GM21619 (cell line): Measurements from ENCODE around the gene AHSG.
A peak's percentile ranks its signal among the peaks of the same experiment; 100 is the strongest.

Experiments
- ATAC-seq: cut with Tn5 transposase; IDR thresholded peaks from one replicate; pipeline ENCODE4 v1.9.1; 2021; ENCODE audit not compliant: unreplicated experiment

AHSG gene

DNA sequence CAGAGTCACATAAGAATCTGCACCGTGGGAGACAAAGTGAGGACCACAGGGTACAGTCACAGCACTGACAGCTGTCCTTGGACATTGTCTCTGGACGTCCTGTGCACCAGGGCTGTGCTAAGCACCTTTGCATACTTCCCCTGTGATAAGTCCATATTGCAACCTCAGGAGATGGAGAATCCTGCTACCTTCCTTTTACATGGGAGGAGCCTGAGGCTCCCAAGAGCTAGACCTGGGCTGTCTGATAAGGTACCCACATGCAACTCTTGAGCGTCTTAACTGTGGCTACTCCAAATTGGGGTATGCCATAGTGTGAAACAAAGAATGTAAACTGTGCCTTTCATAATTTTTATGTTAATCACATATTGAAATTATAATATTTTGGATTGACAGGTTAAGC is 24.8 kb downstream of the AHSG start:
- ATAC-seq, result no peak

DNA sequence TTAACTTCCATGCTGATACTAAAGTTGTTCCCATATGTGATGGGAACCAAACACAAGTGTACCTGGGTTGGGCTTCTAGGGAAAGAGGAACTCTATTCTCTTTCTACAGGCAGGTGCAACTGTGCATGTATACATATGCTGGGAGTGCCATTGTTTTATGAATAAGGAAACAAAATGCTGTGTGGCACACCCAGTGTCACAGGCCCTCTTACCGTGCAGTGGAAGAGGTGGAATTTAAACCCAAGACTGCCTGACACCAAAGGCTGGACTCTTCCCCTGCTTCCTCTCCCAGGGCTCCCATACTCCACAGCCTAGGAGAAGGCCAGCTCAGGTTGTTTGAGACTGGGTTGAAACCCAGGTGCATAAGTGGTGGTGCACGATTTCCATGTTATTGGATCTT is 25.4 kb downstream of the AHSG start:
- no peak for ATAC-seq

DNA sequence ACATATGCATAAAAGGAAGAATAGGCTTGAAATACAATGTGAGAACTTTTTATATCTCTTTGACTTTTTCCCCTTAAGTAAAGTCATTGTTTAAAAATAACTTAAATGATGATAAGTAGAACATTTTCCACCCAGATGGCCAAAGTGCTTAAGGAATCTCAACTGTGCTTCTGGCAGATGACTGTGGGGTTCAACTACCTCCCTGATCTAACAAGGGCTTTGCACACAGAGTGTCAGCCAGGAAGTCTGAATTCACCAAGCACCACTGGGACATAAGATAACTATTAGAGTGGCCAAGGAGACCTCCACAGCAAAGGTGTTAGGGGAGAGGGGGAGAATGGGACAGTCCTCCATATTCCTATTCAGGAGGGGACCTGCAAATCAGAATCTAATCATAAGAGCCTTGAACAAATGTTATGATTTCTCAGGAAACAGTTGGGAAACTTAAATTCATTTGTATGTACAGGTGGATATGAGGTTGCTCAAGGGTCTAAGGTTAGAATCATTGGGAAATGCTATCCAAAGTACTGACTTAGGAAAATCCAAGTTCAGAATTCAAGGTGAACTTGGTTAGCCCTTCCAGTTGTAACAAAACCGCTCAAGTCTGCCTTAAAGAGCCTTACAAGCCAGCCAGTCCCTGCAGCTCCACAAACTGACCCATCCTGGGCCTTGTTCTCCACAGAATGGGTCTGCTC is 27.1 kb downstream of the AHSG start, which contains the start of gene FETUB:
FETUB (plus strand) TSS at position 622 of the 695 bp plus-strand sequence; CDS start at position 684, 62 bp downstream.
- ATAC-seq, result no peak

DNA sequence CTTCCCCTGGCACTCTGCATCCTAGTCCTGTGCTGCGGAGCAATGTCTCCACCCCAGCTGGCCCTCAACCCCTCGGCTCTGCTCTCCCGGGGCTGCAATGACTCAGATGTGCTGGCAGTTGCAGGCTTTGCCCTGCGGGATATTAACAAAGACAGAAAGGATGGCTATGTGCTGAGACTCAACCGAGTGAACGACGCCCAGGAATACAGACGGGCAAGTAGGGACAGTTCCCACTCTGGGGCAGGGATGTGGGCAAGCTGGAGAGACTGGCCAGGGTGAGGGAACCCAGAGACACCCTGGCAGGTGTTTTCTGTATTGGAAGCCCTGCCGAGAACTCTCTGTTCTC is 27.6 kb downstream of the AHSG start:
- no peak for ATAC-seq

DNA sequence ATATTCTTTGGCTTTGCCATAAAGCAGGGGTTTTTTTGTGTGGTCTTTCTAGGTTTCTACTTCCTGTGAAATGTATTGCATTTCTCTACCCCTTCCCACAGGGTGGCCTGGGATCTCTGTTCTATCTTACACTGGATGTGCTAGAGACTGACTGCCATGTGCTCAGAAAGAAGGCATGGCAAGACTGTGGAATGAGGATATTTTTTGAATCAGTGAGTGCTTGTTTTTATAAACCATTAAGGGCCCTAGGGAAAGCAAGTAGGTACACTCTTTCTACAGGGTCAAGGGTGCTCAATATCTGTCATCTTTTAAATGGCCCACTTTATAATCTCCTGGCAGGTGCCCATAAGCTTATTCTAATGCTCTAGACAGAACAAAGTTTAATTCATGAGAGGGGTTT is 28.1 kb downstream of the AHSG start:
- ATAC-seq, result no peak

DNA sequence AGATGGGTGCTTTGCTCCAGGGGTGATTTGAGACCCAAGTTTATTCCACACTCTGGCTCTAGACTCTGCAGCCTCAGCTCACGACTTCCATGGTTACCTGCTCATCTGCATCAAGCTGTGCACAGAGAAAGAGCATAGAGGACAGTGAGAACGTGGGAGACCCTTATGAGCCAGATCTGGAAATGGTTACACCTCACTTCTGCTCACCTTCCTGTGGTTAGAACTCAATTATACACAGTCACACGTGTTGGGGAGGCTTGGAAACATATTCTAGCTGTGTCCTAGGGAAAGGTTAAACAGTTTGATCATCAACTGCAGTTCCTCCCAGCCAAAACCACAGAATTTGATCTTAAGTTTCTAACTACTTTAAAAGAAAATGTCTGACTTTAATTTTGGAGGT is 29.2 kb downstream of the AHSG start:
- ATAC-seq, result no peak

DNA sequence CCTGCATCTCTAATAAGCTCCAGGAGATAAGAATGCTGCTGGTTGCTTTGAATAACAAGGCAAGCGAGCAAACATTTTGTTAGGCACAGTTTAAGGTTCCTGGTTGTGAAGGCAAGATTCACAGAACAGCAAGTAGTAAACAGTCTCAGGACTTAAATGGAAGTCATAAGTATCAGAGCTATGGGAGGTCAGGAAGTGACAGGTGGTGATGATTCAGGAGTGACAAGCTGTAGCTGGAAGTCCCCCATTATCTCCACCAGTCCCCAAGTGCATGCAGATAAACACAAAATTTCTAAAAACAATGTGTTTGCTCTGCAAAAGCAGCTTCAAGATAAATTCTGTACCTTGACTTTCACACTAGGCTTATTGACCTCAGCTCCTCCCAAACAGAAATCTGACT is 30.6 kb downstream of the AHSG start:
- no peak for ATAC-seq

DNA sequence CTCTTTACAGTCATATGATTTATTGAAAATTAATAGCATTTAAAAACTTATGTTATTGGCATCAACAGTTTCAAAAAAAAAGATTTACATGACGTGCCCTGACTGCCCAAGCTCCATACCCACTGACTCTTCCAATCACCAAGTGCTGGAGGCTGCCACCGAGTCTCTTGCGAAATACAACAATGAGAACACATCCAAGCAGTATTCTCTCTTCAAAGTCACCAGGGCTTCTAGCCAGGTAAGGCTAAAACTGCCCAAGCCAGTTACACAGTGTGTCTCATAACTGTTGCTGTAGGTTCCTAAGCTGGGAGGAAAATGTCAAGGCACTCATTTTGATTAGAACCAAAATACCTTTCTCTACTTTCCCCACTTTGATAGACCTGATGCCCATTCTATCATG is 31.8 kb downstream of the AHSG start:
- ATAC-seq, result no peak

DNA sequence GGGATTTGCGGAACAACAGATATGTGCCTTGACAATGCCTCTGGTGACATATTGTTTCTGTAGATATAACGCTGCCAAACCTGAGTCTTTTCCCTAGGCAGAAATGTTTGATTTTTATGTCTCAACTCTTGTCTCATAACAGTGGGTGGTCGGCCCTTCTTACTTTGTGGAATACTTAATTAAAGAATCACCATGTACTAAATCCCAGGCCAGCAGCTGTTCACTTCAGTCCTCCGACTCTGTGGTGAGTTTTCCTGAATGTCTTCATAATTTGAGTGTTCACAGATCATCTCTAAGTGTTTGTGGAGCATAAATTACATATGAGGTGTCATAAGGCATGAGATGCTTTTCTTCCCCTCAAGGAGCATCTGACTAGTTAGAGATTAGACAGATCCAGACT is 33.2 kb downstream of the AHSG start:
- ATAC-seq, result no peak

DNA sequence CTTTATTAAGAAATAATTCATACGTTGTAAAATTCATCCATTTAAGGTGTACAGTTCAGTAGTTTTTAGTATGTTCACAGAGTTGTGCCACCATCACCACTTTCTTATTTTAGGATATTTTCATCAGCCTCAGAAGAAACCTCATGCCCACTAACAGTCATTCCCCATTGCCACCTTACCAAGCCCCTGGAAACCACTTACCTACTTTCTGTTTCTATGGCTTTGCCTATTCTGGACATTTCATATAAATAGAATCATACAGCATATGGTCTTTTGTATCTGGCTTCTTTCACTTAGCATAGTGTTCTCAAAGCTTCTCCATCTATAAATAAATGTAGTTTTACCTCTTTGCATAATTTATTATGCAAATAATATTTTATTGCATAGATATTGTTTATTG is 34.0 kb downstream of the AHSG start:
- no peak for ATAC-seq

DNA sequence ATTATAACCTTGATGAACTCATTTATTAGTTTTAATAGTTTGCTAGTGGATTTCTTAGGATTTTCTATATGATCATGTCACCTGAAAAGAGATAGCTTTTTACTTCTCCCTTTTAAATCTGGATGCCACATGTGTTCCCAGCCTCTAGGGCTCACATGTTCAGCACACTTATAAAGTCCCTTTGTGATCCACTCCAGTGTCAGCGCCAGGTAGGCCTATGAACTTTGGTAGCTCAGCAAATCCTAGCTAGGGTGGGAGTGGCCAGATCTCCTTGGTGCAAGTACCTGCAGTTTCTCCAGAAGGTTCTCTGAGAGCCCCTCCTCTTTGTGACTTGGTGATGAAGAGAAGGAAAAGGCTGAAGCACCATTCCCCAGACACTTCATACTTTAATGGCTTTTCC is 36.0 kb downstream of the AHSG start:
- no peak for ATAC-seq

DNA sequence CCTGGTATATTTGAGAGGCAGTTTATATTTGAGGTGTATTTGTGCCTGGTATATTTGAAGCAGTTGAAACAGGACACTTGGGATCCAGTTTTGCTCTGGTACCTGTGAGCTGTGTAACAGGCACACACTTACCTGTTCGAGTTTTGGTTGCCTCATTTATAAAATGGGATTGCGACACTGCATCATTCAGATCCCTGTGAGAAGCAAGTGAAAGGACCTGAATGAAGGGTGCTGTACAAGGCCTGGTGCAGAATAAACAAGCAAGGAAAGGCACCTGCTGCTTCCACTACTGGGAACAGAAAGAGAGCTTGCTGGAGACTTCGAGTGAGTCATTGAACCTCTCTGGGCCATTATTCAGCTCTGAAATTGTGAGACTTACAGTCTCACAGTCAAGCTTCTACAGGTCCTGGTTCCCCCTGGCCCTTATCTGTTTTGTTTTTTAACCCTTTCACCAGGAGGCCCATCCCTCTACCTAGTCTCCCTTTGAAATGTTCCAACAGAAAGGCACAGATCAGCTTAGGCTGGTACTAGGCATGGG is 38.9 kb downstream of the AHSG start:
- no peak for ATAC-seq

DNA sequence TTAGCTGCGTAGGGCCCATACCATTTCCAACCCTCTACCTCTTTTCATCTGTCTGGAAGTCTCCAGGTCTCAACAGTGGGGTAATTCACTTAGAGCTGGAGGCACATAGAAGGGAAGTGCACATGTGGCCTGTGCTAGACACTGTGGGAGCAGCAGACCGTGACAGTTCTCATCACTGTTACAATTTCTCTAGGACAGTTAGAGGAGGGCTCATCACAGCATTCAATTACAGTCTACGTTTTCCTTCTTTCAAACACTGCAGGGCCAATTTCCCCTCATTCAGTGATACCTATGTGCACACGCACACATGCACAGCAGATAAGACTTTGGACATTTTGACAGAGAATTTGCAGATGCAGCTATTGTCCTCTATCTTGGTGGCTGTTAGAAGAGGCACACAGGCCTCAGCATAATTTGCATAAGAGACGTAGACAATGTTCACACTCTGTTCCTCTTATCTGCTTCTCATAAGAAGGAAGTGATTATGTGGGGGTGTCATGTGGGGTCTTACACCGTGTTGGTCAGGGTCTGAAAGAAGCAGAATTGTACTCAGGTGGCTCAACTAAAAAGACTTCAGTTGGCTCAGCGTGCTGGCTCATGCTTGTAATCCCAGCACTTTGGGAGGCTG is 40.3 kb downstream of the AHSG start:
- ATAC-seq, result peak; percentile 93

DNA sequence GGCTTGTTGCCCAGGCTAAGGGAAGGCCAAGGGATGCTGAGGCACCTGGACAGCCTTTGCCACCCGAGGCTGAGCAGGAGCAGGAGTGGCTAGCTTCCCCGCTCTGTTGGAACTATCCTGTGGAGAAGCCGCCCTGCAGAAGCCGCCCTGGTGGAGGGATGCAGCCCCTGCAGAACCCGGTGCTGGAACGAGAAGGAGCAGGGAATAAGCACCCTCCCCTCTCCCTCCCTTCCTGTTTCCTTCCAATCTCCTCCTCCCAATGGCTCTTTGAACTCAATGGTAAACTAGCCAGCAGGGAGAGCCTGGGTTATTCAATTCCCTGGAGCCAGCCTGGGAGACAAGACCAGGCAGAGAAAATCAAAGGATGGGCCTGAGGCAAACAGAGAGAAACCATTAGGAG is 41.1 kb downstream of the AHSG start:
- ATAC-seq, result no peak

DNA sequence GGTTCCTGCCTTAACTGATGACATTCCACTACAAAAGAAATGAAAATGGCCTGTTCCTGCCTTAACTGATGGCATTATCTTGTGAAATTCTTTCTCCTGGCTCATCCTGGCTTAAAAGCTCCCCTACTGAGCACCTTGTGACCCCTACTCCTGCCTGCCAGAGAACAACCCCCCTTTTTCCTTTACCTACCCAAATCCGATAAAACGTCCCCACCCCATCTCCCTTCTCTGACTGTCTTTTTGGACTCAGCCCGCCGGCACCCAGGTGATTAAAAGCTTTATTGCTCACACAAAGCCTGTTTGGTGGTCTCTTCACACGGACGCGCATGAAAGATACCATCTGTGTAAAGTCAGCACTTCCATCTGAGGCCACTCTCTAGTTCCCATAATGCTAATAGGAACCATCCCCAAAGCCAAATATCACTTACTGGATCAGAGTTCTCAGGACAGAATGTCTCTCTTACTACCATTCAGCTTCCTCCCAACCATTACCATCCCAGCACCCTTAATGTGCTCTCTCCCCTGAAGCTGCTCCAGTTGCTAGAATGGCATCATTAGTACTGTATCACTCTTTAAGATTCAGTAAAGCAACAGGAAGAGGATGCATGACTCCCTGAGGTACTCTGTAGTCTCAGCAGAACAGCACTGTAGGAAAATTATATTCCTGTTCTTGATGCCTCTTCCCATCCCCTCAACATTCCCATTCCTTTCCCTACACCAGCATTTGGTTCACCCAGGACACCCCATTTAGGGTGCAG is 50.7 kb downstream of the AHSG start:
- no peak for ATAC-seq

DNA sequence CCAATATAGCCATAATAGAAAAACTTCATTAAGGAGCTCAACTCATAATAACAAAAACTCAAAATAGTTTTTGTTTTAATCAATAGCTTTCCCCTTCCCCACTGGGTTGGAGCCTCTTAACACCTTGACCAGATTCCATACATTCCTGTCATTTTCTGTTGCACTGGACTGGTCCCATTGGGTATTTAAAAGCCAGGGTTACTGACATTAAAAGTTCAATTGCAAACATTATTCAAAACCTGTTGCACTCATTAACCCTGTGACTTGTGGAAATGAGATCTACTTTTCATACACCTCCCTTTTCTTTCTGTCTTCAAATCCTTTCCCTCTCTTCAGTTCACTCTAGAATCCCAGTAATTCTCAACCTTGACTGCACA is 51.2 kb downstream of the AHSG start:
- no peak for ATAC-seq

DNA sequence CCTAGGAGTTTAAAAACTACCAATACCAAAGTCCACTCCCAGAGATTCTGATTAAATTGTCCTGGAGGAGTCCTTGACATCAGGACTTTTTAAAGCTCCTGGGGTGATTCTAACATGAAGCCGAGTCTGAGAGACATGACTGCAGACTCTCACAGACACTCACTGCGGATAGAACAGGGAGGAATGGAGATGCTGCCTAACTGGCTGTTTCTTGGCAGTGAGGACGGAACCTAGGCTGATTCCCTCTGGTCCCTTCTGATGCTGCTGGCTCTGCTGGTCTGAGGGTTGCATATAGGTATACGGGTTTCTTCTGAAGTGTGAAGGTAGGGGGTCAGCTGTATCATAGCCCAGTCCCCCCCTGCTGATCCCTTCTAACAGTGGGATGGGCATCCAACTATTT is 51.6 kb downstream of the AHSG start:
- no peak for ATAC-seq

DNA sequence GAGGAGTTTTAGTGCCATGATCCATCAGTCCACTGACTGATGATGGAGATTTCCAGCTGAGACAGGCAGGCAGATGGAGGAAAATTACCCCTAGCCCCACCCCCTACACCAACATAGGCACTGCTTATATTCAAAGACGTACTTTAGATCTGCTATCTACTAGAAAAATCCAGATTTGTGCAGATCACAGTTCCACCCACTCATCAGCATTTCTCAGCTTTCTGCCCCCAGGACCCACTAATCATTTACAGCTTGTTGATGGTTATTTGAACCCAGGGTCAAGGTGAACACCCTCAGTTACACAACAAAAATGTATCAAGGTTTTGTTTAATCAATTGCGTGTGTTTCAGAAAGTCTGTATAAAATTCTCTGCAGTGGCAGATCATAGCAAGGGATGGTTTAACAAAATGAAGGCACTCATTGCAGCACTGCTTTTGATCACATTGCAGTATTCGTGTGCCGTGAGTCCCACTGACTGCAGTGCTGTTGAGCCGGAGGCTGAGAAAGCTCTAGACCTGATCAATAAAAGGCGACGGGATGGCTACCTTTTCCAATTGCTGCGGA is 52.8 kb downstream of the AHSG start, which contains the start of gene HRG:
HRG (plus strand) TSS at position 390 of the 564 bp plus-strand sequence; CDS start at position 408, 18 bp downstream.
- ATAC-seq, result no peak

DNA sequence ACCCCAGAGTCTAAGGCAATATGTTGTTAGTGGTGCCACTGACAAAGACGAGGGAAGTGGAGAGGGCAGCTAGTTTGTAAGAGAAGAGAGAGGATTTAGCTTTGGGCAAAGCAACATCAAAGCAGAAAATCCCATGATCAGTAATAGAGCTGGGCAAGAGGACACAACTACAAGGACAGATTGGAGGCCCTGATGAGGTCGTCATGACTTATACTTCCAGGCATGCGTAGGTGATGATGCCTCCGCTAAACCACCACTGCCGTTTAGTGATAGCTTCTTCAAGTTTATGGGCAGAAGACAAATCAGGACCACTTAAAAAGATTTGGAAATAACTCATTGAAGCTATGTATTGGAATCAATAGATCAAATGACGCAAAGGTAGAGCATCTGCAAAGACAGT is 55.6 kb downstream of the AHSG start:
- no peak for ATAC-seq

DNA sequence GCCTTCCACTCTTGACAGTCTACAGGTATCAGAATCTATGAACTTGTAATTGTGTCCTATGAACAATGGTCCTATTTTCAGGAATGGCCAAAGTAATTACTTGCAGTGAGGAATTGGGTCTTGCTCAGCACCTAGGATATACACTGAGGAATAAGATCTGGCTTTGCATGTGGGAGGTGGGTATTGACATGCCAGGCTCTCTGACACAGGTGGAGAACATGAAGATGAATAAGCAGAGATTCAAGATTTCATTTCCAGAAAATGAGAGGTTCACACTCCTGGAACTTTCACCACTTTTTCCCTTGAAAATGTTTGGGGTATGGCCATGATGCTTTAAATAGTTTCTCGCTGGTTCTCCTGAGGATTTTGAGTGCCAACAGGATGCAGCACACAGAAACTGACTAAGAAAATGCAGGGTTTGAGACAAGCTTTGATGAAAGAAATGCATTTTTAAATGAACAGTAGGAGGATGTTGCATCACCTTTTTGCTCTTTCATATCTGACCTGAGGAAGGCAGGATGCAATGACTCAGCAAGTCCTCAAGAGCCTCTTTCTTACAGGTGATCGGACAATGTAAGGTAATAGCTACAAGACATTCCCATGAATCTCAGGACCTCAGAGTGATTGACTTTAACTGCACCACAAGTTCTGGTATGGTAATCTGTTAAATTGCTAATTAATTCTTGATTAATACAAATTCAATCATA is 56.7 kb downstream of the AHSG start:
- no peak for ATAC-seq

DNA sequence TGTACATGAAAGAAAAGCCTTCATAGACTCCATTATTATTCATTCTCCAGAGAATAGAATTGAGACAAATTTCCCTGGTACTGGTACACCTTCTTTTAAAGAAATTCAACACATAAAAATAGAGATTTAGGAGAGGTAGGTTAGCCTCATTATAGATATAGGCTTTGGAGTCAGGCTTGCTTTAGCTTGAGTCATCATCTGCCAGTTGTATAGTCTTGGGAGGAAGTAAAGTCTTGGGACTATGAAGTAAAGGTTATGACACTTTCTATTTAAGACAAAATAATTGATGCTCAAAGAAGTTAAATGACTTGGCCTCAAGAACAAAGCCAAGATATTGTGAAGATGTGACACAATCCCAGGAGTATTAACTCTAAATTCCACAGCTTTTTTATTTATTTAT is 57.3 kb downstream of the AHSG start:
- ATAC-seq, result no peak
